A673 (cell line): ENCODE measurements around the gene ALG1.

Source experiments
- EZH2 ChIP-seq: fragments of 200-600 bp; sonication (generic); IDR thresholded peaks from 2 replicates; pipeline ENCODE4 v1.6.1; 2017; ENCODE audit warnings: borderline replicate concordance, low read depth, mild to moderate bottlenecking, mixed read lengths, antibody characterized with exemption, low read length; ENCODE audit not compliant: poor library complexity, severe bottlenecking
- TF ChIP-seq, protein P1 (sequence below): fragments of 300-800, 200-600 bp; sonication (generic); conservative IDR thresholded peaks from 2 replicates; pipeline ENCODE4 v1.5.1; 2017; ENCODE audit warnings: low read depth, mild to moderate bottlenecking, antibody characterized with exemption, low read length, moderate library complexity, mixed read lengths

DNA sequence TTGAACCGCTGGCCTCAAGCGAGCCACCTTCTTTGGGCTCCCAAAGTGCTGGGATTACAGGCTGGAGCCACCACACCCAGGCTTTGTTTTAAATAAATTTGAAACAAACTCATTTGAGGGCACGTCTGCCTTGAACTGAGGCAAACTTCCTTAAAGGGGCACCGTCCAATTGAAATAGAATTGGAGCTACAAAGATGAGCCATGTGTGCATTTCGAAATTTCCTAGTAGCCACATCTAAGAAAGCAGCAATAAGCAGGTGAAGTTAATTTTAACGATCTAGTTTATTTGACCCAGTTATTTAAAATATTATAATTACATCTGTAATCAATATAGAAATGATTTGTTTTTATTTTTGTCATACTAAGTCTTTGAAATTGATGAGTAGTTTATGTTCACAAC, 5.1 kb upstream of the ALG1 start:
- TF ChIP-seq, protein P1, sequence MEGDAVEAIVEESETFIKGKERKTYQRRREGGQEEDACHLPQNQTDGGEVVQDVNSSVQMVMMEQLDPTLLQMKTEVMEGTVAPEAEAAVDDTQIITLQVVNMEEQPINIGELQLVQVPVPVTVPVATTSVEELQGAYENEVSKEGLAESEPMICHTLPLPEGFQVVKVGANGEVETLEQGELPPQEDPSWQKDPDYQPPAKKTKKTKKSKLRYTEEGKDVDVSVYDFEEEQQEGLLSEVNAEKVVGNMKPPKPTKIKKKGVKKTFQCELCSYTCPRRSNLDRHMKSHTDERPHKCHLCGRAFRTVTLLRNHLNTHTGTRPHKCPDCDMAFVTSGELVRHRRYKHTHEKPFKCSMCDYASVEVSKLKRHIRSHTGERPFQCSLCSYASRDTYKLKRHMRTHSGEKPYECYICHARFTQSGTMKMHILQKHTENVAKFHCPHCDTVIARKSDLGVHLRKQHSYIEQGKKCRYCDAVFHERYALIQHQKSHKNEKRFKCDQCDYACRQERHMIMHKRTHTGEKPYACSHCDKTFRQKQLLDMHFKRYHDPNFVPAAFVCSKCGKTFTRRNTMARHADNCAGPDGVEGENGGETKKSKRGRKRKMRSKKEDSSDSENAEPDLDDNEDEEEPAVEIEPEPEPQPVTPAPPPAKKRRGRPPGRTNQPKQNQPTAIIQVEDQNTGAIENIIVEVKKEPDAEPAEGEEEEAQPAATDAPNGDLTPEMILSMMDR, result no peak
- no peak for TF ChIP-seq EZH2
